ENCODE measurements around the gene KCNIP4.

Gene KCNIP4

GRCh38 chr4:21136051-21136630 lies 812.4 kb downstream of the KCNIP4 start:
- Histone ChIP-seq H3K18ac (ENCODE audit: low read length) (no peak overlapping the region), H3K23ac (ENCODE audit: low read length) (no peak overlapping the region), H3K79me2 (ENCODE audit: control insufficient read depth, insufficient read depth, low read length) (no peaks in the 10 kb centered on the region), H3K4me3 (ENCODE audit: low read length) (no peak overlapping the region), H2BK120ac (ENCODE audit: low read depth, low read length) (no peak overlapping the region), H2BK15ac (replicated peaks; ENCODE audit: low read depth) (no peak overlapping the region), H3K4me2 (ENCODE audit: low read length) (no peak overlapping the region), H3K79me1 (ENCODE audit: low read length) (no peaks in the 10 kb centered on the region), H4K5ac (ENCODE audit: low read length) (no peak overlapping the region), H3K27me3 (ENCODE audit: insufficient read depth, low read length, poor library complexity) (no peaks in the 10 kb centered on the region), H3K27ac (ENCODE audit: low read depth, low read length) (no peak overlapping the region), H4K8ac (ENCODE audit: low read depth, low read length) (no peak overlapping the region), H3K4me1 (ENCODE audit: control insufficient read depth, low read depth, low read length) (no peaks in the 10 kb centered on the region), H3K4ac (ENCODE audit: low read depth, low read length) (no peak overlapping the region), H3K36me3 (ENCODE audit: control insufficient read depth, insufficient read depth, low read length) (no peaks in the 10 kb centered on the region), H3K9ac (ENCODE audit: low read length) (no peak overlapping the region), H2AK5ac (ENCODE audit: low read length) (no peak overlapping the region), H3K56ac (ENCODE audit: low read length) (no peak overlapping the region), H2BK5ac (ENCODE audit: low read length) (no peak overlapping the region)
- WGBS (ENCODE audit: extremely low coverage, insufficient coverage, low lambda C conversion rate): no CpG with 5 or more reads among the region's 5 CpGs
- no peak for DNase-seq

GRCh38 chr4:21134994-21135393 lies 813.6 kb downstream of the KCNIP4 start:
- H3K79me1 ChIP-seq (ENCODE audit: low read length): no peaks in the 10 kb centered on the region
- no peaks in the 10 kb centered on the region for H3K36me3 ChIP-seq (ENCODE audit: control insufficient read depth, insufficient read depth, low read length)
- no peak overlapping the region for H3K4me2 ChIP-seq (ENCODE audit: low read length)
- H2BK5ac ChIP-seq (ENCODE audit: low read length): no peak overlapping the region
- no peak overlapping the region for H3K4me3 ChIP-seq (ENCODE audit: low read length)
- no peak overlapping the region for H4K5ac ChIP-seq (ENCODE audit: low read length)
- no peak overlapping the region for H3K27ac ChIP-seq (ENCODE audit: low read depth, low read length)
- no peak overlapping the region for H3K4ac ChIP-seq (ENCODE audit: low read depth, low read length)
- no peak overlapping the region for H3K56ac ChIP-seq (ENCODE audit: low read length)
- H2AK5ac ChIP-seq (ENCODE audit: low read length): no peak overlapping the region
- H3K4me1 ChIP-seq (ENCODE audit: control insufficient read depth, low read depth, low read length): no peaks in the 10 kb centered on the region
- no peak overlapping the region for H2BK120ac ChIP-seq (ENCODE audit: low read depth, low read length)
- H3K23ac ChIP-seq (ENCODE audit: low read length): no peak overlapping the region
- no peaks in the 10 kb centered on the region for H3K27me3 ChIP-seq (ENCODE audit: insufficient read depth, low read length, poor library complexity)
- H3K79me2 ChIP-seq (ENCODE audit: control insufficient read depth, insufficient read depth, low read length): no peaks in the 10 kb centered on the region
- peak; percentile 51 for DNase-seq
- H3K18ac ChIP-seq (ENCODE audit: low read length): no peak overlapping the region
- H4K8ac ChIP-seq (ENCODE audit: low read depth, low read length): no peak overlapping the region
- WGBS (ENCODE audit: extremely low coverage, insufficient coverage, low lambda C conversion rate): no CpG with 5 or more reads among the region's 2 CpGs
- H3K9ac ChIP-seq (ENCODE audit: low read length): no peak overlapping the region
- H2BK15ac ChIP-seq (replicated peaks; ENCODE audit: low read depth): no peak overlapping the region

GRCh38 chr4:21130606-21131005 lies 818.0 kb downstream of the KCNIP4 start:
- H3K4me2 ChIP-seq (ENCODE audit: low read length): no peak overlapping the region
- no peaks in the 10 kb centered on the region for H3K4me1 ChIP-seq (ENCODE audit: control insufficient read depth, low read depth, low read length)
- no peak overlapping the region for H3K23ac ChIP-seq (ENCODE audit: low read length)

GRCh38 chr4:21126014-21126512 lies 822.5 kb downstream of the KCNIP4 start:
- Histone ChIP-seq H3K4me1 (ENCODE audit: control insufficient read depth, low read depth, low read length) (no peaks in the 10 kb centered on the region), H3K18ac (ENCODE audit: low read length) (no peak overlapping the region), H4K5ac (ENCODE audit: low read length) (no peak overlapping the region), H3K4me3 (ENCODE audit: low read length) (no peak overlapping the region), H3K36me3 (ENCODE audit: control insufficient read depth, insufficient read depth, low read length) (no peaks in the 10 kb centered on the region), H3K27me3 (ENCODE audit: insufficient read depth, low read length, poor library complexity) (no peaks in the 10 kb centered on the region), H3K79me2 (ENCODE audit: control insufficient read depth, insufficient read depth, low read length) (no peaks in the 10 kb centered on the region), H3K56ac (ENCODE audit: low read length) (no peak overlapping the region), H2BK15ac (replicated peaks; ENCODE audit: low read depth) (no peak overlapping the region), H3K4ac (ENCODE audit: low read depth, low read length) (no peak overlapping the region), H3K23ac (ENCODE audit: low read length) (no peak overlapping the region), H4K8ac (ENCODE audit: low read depth, low read length) (no peak overlapping the region), H3K9ac (ENCODE audit: low read length) (no peak overlapping the region), H3K79me1 (ENCODE audit: low read length) (no peaks in the 10 kb centered on the region), H2AK5ac (ENCODE audit: low read length) (no peak overlapping the region), H2BK5ac (ENCODE audit: low read length) (no peak overlapping the region), H3K27ac (ENCODE audit: low read depth, low read length) (no peak overlapping the region), H2BK120ac (ENCODE audit: low read depth, low read length) (no peak overlapping the region), H3K4me2 (ENCODE audit: low read length) (no peak overlapping the region)
- no peak for DNase-seq
- WGBS (ENCODE audit: extremely low coverage, insufficient coverage, low lambda C conversion rate): no CpG with 5 or more reads among the region's 3 CpGs

More at GRCh38 chr4:21130606-21131005, 818.0 kb downstream of the KCNIP4 start:
- H2BK5ac ChIP-seq (ENCODE audit: low read length): no peak overlapping the region
- H3K36me3 ChIP-seq (ENCODE audit: control insufficient read depth, insufficient read depth, low read length): no peaks in the 10 kb centered on the region
- no peak for DNase-seq
- H3K56ac ChIP-seq (ENCODE audit: low read length): no peak overlapping the region
- no peaks in the 10 kb centered on the region for H3K79me1 ChIP-seq (ENCODE audit: low read length)
- H4K5ac ChIP-seq (ENCODE audit: low read length): no peak overlapping the region
- no peak overlapping the region for H2AK5ac ChIP-seq (ENCODE audit: low read length)
- no peak overlapping the region for H2BK15ac ChIP-seq (replicated peaks; ENCODE audit: low read depth)
- no peaks in the 10 kb centered on the region for H3K79me2 ChIP-seq (ENCODE audit: control insufficient read depth, insufficient read depth, low read length)
- H3K4ac ChIP-seq (ENCODE audit: low read depth, low read length): no peak overlapping the region
- no peak overlapping the region for H4K8ac ChIP-seq (ENCODE audit: low read depth, low read length)
- no peak overlapping the region for H3K9ac ChIP-seq (ENCODE audit: low read length)
- H3K4me3 ChIP-seq (ENCODE audit: low read length): no peak overlapping the region
- no peak overlapping the region for H3K18ac ChIP-seq (ENCODE audit: low read length)
- no peaks in the 10 kb centered on the region for H3K27me3 ChIP-seq (ENCODE audit: insufficient read depth, low read length, poor library complexity)
- H3K27ac ChIP-seq (ENCODE audit: low read depth, low read length): no peak overlapping the region
- H2BK120ac ChIP-seq (ENCODE audit: low read depth, low read length): no peak overlapping the region

- H3K18ac ChIP-seq (ENCODE audit: low read length): no peak overlapping the region
- H3K27me3 ChIP-seq (ENCODE audit: insufficient read depth, low read length, poor library complexity): no peaks in the 10 kb centered on the region
- no peaks in the 10 kb centered on the region for H3K79me2 ChIP-seq (ENCODE audit: control insufficient read depth, insufficient read depth, low read length)
- no peak overlapping the region for H2BK5ac ChIP-seq (ENCODE audit: low read length)
- no peaks in the 10 kb centered on the region for H3K79me1 ChIP-seq (ENCODE audit: low read length)
- H3K4me1 ChIP-seq (ENCODE audit: control insufficient read depth, low read depth, low read length): no peaks in the 10 kb centered on the region
- H3K9ac ChIP-seq (ENCODE audit: low read length): no peak overlapping the region
- H2AK5ac ChIP-seq (ENCODE audit: low read length): no peak overlapping the region
- H4K8ac ChIP-seq (ENCODE audit: low read depth, low read length): no peak overlapping the region
- H3K23ac ChIP-seq (ENCODE audit: low read length): no peak overlapping the region
- H4K5ac ChIP-seq (ENCODE audit: low read length): no peak overlapping the region
- H3K4ac ChIP-seq (ENCODE audit: low read depth, low read length): no peak overlapping the region
- H3K27ac ChIP-seq (ENCODE audit: low read depth, low read length): no peak overlapping the region
- no peak for DNase-seq
- no peaks in the 10 kb centered on the region for H3K36me3 ChIP-seq (ENCODE audit: control insufficient read depth, insufficient read depth, low read length)
- H3K56ac ChIP-seq (ENCODE audit: low read length): no peak overlapping the region
- WGBS (ENCODE audit: extremely low coverage, insufficient coverage, low lambda C conversion rate): no CpG with 5 or more reads among the region's 3 CpGs
- no peak overlapping the region for H3K4me3 ChIP-seq (ENCODE audit: low read length)
- H2BK15ac ChIP-seq (replicated peaks; ENCODE audit: low read depth): no peak overlapping the region
- H2BK120ac ChIP-seq (ENCODE audit: low read depth, low read length): no peak overlapping the region
- no peak overlapping the region for H3K4me2 ChIP-seq (ENCODE audit: low read length)
Observed at GRCh38 chr4:21118301-21118700, 830.3 kb downstream of the KCNIP4 start.

- H2AK5ac ChIP-seq (ENCODE audit: low read length): no peak overlapping the region
- H3K36me3 ChIP-seq (ENCODE audit: control insufficient read depth, insufficient read depth, low read length): no peaks in the 10 kb centered on the region
- no peaks in the 10 kb centered on the region for H3K27me3 ChIP-seq (ENCODE audit: insufficient read depth, low read length, poor library complexity)
- H3K4me3 ChIP-seq (ENCODE audit: low read length): no peak overlapping the region
- H2BK5ac ChIP-seq (ENCODE audit: low read length): no peak overlapping the region
- H2BK120ac ChIP-seq (ENCODE audit: low read depth, low read length): no peak overlapping the region
- WGBS (ENCODE audit: extremely low coverage, insufficient coverage, low lambda C conversion rate): no CpG with 5 or more reads among the region's 7 CpGs
- no peak overlapping the region for H3K9ac ChIP-seq (ENCODE audit: low read length)
- no peak overlapping the region for H3K4me2 ChIP-seq (ENCODE audit: low read length)
- H3K4ac ChIP-seq (ENCODE audit: low read depth, low read length): no peak overlapping the region
- H3K79me1 ChIP-seq (ENCODE audit: low read length): no peaks in the 10 kb centered on the region
- DNase-seq: no peak
- no peak overlapping the region for H3K56ac ChIP-seq (ENCODE audit: low read length)
- no peaks in the 10 kb centered on the region for H3K4me1 ChIP-seq (ENCODE audit: control insufficient read depth, low read depth, low read length)
- H3K79me2 ChIP-seq (ENCODE audit: control insufficient read depth, insufficient read depth, low read length): no peaks in the 10 kb centered on the region
- H3K27ac ChIP-seq (ENCODE audit: low read depth, low read length): no peak overlapping the region
- H4K8ac ChIP-seq (ENCODE audit: low read depth, low read length): no peak overlapping the region
- H4K5ac ChIP-seq (ENCODE audit: low read length): no peak overlapping the region
- no peak overlapping the region for H3K18ac ChIP-seq (ENCODE audit: low read length)
- no peak overlapping the region for H3K23ac ChIP-seq (ENCODE audit: low read length)
- no peak overlapping the region for H2BK15ac ChIP-seq (replicated peaks; ENCODE audit: low read depth)
Observed at GRCh38 chr4:21117541-21118180, 830.9 kb downstream of the KCNIP4 start.
